Lung (tissue), 12 donors: ENCODE results near the gene ASB1. TPM values are rescaled to one million over a fixed set of nuclear protein-coding genes. Genes with fewer than 3 reads are reported as not detected.

Source experiments
- ATAC-seq: fragments of 200-7000 bp; cut with Tn5 transposase; one replicate; pipeline ENCODE4 v1.9.1; 2020; ENCODE audit warnings: moderate number of reproducible peaks; ENCODE audit not compliant: insufficient read depth, low FRiP score
- DNase-seq, 3 donors: peaks; one replicate each; pipeline ENCODE4 v3.0.0-alpha.2; 2013 to 2017
- H3K27ac ChIP-seq, 2 donors: one replicate each; pipeline ENCODE4 v1.5.1; 2013; ENCODE audit warnings: mild to moderate bottlenecking in 2 of 2, moderate library complexity in 2 of 2, control low read depth in 1 of 2, inconsistent platforms in 1 of 2, low read depth in 1 of 2, low read length in 1 of 2
- H3K27me3 ChIP-seq, 3 donors: one replicate each; pipeline ENCODE4 v1.5.1; 2013; ENCODE audit warnings: low read length in 2 of 3; ENCODE audit not compliant: control insufficient read depth in 3 of 3, insufficient read depth in 3 of 3
- H3K36me3 ChIP-seq, 4 donors: one replicate each; pipeline ENCODE4 v1.5.1; 2013; ENCODE audit warnings: low read length in 4 of 4, mild to moderate bottlenecking in 1 of 4, moderate library complexity in 1 of 4; ENCODE audit not compliant: control insufficient read depth in 4 of 4, insufficient read depth in 4 of 4
- H3K4me1 ChIP-seq, 5 donors: one replicate each; pipeline ENCODE4 v1.5.1; 2013; ENCODE audit warnings: low read length in 5 of 5, mild to moderate bottlenecking in 2 of 5, moderate library complexity in 1 of 5; ENCODE audit not compliant: control insufficient read depth in 5 of 5, insufficient read depth in 5 of 5
- H3K4me3 ChIP-seq: one replicate; pipeline ENCODE4 v1.5.1; 2013; ENCODE audit warnings: mild to moderate bottlenecking, control low read depth, moderate library complexity
- H3K9ac ChIP-seq, 2 donors: one replicate each; pipeline ENCODE4 v1.5.1; 2013; ENCODE audit warnings: low read length in 2 of 2, control low read depth in 1 of 2; ENCODE audit not compliant: insufficient read depth in 1 of 2
- H3K9me3 ChIP-seq, 4 donors: one replicate each; pipeline ENCODE4 v1.5.1; 2013; ENCODE audit warnings: low read length in 3 of 4, mild to moderate bottlenecking in 1 of 4, moderate library complexity in 1 of 4; ENCODE audit not compliant: control insufficient read depth in 4 of 4, insufficient read depth in 3 of 4
- WGBS, 2 donors: extraction: QIAGEN DNeasy Blood & Tissue Kit; methylation state at CpG; one replicate each; pipeline ENCODE4 v1.1.7; 2013; 5-methylcytosine and 5-hydroxymethylcytosine counted together
- polyA plus RNA-seq, 2 donors: library from polyadenylated mRNA; stranded (reverse); fragments of 200-250 nt; gene quantifications; one replicate each; pipeline ENCODE4 v1.2.1, GENCODE V29; 2013
- total RNA-seq, 2 donors: library from RNA; depleted of rRNA in 1 of 2; stranded (reverse); fragments of >200 nt in 1 of 2; gene quantifications; one replicate each; pipeline ENCODE4 v1.2.1, GENCODE V29; 2014 to 2021
- TF ChIP-seq, protein P1 (sequence below): IDR thresholded peaks from 2 replicates; pipeline ENCODE4 v1.5.1; 2012; ENCODE audit warnings: mild to moderate bottlenecking; ENCODE audit errors: control extremely low read depth, extremely low read depth
- donor health status: control.
- donor health status: control.
- donor health status: Bipolar disorder and iron deficiency.
- donor health status: healthy.
- donor health status: DM: yes; HTN: yes; CAD: no.

ASB1 gene
- total and polyA plus RNA-seq, 4 donors = 17.7 to 34.9 (median 20.6) TPM

DNA sequence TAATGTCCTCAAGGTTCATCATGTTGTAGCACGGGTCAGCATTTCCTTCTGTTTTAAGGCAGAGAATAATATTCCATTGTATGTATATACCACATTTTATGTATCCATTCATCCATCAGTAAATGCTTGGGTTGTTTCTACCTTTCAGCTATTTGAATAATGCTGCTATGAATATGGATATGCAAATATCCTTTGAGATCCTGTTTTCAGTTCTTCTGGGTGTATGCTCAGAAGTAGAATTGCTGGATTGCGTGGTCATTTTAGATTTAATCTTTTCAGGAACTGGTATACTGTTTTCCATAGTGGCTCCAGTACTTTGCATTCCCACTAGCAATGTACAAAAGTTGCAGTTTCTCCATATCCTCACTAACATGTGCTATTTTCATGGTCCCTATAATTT is 13.4 kb upstream of the ASB1 start:
- 92 to 96% methylated on average over 2 of the region's 2 CpGs for WGBS, 2 donors
- ATAC-seq = no peak
- TF ChIP-seq, protein P1, sequence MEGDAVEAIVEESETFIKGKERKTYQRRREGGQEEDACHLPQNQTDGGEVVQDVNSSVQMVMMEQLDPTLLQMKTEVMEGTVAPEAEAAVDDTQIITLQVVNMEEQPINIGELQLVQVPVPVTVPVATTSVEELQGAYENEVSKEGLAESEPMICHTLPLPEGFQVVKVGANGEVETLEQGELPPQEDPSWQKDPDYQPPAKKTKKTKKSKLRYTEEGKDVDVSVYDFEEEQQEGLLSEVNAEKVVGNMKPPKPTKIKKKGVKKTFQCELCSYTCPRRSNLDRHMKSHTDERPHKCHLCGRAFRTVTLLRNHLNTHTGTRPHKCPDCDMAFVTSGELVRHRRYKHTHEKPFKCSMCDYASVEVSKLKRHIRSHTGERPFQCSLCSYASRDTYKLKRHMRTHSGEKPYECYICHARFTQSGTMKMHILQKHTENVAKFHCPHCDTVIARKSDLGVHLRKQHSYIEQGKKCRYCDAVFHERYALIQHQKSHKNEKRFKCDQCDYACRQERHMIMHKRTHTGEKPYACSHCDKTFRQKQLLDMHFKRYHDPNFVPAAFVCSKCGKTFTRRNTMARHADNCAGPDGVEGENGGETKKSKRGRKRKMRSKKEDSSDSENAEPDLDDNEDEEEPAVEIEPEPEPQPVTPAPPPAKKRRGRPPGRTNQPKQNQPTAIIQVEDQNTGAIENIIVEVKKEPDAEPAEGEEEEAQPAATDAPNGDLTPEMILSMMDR = no peak

DNA sequence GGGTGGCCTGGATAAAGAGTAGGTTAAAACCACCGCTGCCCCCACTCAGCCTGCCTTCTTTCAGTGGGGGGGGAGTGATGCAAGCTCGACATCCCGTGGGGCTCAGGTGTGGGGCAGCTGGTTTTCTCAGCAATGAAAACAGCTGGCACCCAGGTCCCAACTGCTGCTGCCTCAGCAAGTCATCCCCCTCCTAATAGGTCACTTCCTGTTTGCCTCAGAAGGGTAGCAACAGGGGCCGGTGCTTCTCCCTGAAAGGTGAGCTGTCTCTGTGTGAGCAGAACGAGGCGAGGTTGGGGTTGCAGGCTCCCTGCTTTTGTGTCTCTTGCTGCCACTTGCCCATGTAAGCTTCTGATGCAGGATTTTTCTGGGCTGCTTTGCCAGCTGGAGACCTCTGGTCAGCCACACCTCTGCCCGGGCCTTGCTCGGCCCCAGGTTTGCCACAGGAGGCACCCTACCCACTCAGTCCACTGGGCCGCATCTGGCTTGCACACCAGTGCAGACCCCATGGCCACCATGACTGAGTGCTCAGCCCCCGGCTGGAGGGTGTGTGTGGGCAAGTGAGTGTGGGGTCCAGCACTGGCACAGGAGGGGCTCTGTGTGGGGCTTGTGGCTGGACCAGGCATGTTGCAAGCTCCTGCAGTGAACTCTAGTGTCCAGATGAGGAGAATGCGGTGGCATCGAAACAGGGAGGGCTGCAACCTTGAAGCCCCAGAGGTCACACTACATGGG is 11.5 kb upstream of the ASB1 start:
- WGBS, 2 donors = 94% methylated on average over 12 of the region's 12 CpGs
- H3K9ac ChIP-seq = no peak overlapping the region
- peaks cover 0 to 3% (median 0%) of the 10 kb centered on the region in 4 donors for H3K9me3 ChIP-seq
- H3K4me3 ChIP-seq = no peak overlapping the region
- no peaks in the 10 kb centered on the region for H3K27me3 ChIP-seq
- TF ChIP-seq, protein P1 = no peak
- H3K27ac ChIP-seq = no peak overlapping the region
- no peaks in the 10 kb centered on the region for H3K36me3 ChIP-seq
- no peak for DNase-seq
- peaks cover 0 to 7% (median 0%) of the 10 kb centered on the region in 5 donors for H3K4me1 ChIP-seq
- ATAC-seq = no peak

More for the DNA sequence above, 13.4 kb upstream of the ASB1 start:
- no peak overlapping the region for H3K27ac ChIP-seq
- no peaks in the 10 kb centered on the region for H3K4me1 ChIP-seq
- H3K9ac ChIP-seq = no peak overlapping the region
- H3K9me3 ChIP-seq = peaks cover 0 to 3% (median 0%) of the 10 kb centered on the region in 4 donors
- H3K4me3 ChIP-seq = no peak overlapping the region
- no peaks in the 10 kb centered on the region for H3K27me3 ChIP-seq
- no peak for DNase-seq
- no peaks in the 10 kb centered on the region for H3K36me3 ChIP-seq

DNA sequence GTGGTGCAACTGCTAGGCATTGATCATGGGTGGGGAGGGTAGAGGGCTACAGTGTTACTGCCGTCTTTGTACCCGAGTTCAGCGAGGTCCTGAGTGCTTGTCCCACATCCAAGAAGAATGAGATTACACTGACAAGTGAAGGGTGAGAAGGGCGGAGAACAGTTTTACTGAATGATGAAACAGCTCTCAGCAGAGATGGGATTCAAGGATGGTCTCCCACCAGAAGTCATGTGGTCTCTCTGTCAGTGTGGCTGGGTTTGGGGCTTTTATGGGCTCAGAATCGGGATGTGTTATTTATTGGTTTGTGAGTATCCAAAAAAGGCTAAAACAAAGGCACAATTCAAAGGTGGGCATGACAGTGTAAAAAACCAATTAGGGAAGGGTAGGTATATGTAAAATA is 10.8 kb upstream of the ASB1 start:
- Histone ChIP-seq H3K27me3 (no peaks in the 10 kb centered on the region), H3K36me3 (no peaks in the 10 kb centered on the region), H3K4me3 (no peak overlapping the region), H3K9me3 (peaks cover 0 to 3% (median 0%) of the 10 kb centered on the region in 4 donors), H3K27ac (no peak overlapping the region), H3K4me1 (peaks cover 0 to 14% (median 0%) of the 10 kb centered on the region in 5 donors), H3K9ac (no peak overlapping the region)
- TF ChIP-seq, protein P1 = no peak
- DNase-seq = no peak
- no peak for ATAC-seq
- WGBS, 2 donors = 95 to 97% methylated on average over 5 of the region's 5 CpGs
